ENCODE results near the gene RNF167. TPM values are rescaled to one million over a fixed set of nuclear protein-coding genes. Genes with fewer than 3 reads are reported as not detected.

The RNF167 gene
- total RNA-seq, 6 experiments from 2014 or later, result 52.1 to 73.5 (median 57.5) TPM

GRCh38 chr17:4948166-4948930 lies 8.3 kb downstream of the RNF167 start, which contains the start of gene PFN1:
Gene PFN1 (minus strand): TSS chr17:4948530. CDS start chr17:4948394, 136 bp downstream.
- intact Hi-C loops (cut with DNase I), result no loop called here
- peaks cover 0 to 35% (median 5%) of the 10 kb centered on the region in 4 donors for H3K4me1 ChIP-seq

GRCh38 chr17:4948931-4949320 lies 8.9 kb downstream of the RNF167 start:
- WGBS (ENCODE audit: insufficient coverage, low coverage, low lambda C conversion rate, missing lambda C conversion rate), result 0% methylated on average over 4 of the region's 40 CpGs
- DNase-seq (peak; percentile 89 to 94 (median 91)), ATAC-seq (peak; percentile 54 to 77 (median 67))
- H3K9me3 ChIP-seq, result no peaks in the 10 kb centered on the region
- peak overlapping the region; percentile 86 to 100 (median 91) for H3K4me3 ChIP-seq
- no peaks in the 10 kb centered on the region for H3K27me3 ChIP-seq
- no peak for TF ChIP-seq CTCF (IDR thresholded peaks at IDR 0.05)
- TF ChIP-seq POLR2A (IDR thresholded peaks at IDR 0.05), result peak; percentile 71
- intact Hi-C loops (cut with DNase I), result no loop called here
- peak overlapping the region; percentile 97 to 98 (median 97) for H3K27ac ChIP-seq
- peaks cover 0 to 22% (median 4%) of the 10 kb centered on the region in 4 donors for H3K36me3 ChIP-seq
- peaks cover 0 to 31% (median 5%) of the 10 kb centered on the region in 4 donors for H3K4me1 ChIP-seq

More at GRCh38 chr17:4948166-4948930, 8.3 kb downstream of the RNF167 start, which contains the start of gene PFN1:
- Histone ChIP-seq H3K36me3 (peaks cover 0 to 26% (median 6%) of the 10 kb centered on the region in 4 donors), H3K27ac (peak within 1 kb of the TSS; percentile 97 to 98 (median 97)), H3K4me3 (peak within 1 kb of the TSS; percentile 86 to 100 (median 91)), H3K27me3 (no peaks in the 10 kb centered on the region), H3K9me3 (no peaks in the 10 kb centered on the region)
- ATAC-seq (peak; percentile 57 to 74 (median 69)), DNase-seq (peak; percentile 91 to 95 (median 94))
- TF ChIP-seq CTCF (IDR thresholded peaks at IDR 0.05), result no peak
- TF ChIP-seq POLR2A (IDR thresholded peaks at IDR 0.05), result peak; percentile 97
- 0% methylated on average over 9 of the region's 59 CpGs for WGBS (ENCODE audit: insufficient coverage, low coverage, low lambda C conversion rate, missing lambda C conversion rate)

GRCh38 chr17:4949321-4950074 lies 9.4 kb downstream of the RNF167 start:
- Histone ChIP-seq H3K36me3 (peaks cover 0 to 20% (median 4%) of the 10 kb centered on the region in 4 donors), H3K27me3 (no peaks in the 10 kb centered on the region), H3K4me1 (peaks cover 0 to 29% (median 5%) of the 10 kb centered on the region in 4 donors), H3K27ac (peak overlapping the region; percentile 97 to 98 (median 97)), H3K9me3 (no peaks in the 10 kb centered on the region), H3K4me3 (peak overlapping the region; percentile 86 to 100 (median 91))
- intact Hi-C loops (cut with DNase I), result no loop called here
- DNase-seq (peak; percentile 87 to 94 (median 92)), ATAC-seq (peak; percentile 30 to 65 (median 58))
- 2% methylated on average over 9 of the region's 75 CpGs for WGBS (ENCODE audit: insufficient coverage, low coverage, low lambda C conversion rate, missing lambda C conversion rate)
- TF ChIP-seq POLR2A (IDR thresholded peaks at IDR 0.05) (no peak), CTCF (IDR thresholded peaks at IDR 0.05) (no peak)

GRCh38 chr17:4950075-4950745 lies 10.1 kb downstream of the RNF167 start:
- peak overlapping the region; percentile 86 to 100 (median 91) for H3K4me3 ChIP-seq
- H3K36me3 ChIP-seq, result peaks cover 0 to 16% (median 0%) of the 10 kb centered on the region in 4 donors
- intact Hi-C loops (cut with DNase I), result no loop called here
- TF ChIP-seq CTCF (IDR thresholded peaks at IDR 0.05) (no peak), POLR2A (IDR thresholded peaks at IDR 0.05) (peak; percentile 69)
- peak overlapping the region; percentile 97 to 98 (median 97) for H3K27ac ChIP-seq
- peaks cover 0 to 28% (median 5%) of the 10 kb centered on the region in 4 donors for H3K4me1 ChIP-seq
- DNase-seq, result peak; percentile 85 to 91 (median 86)
- WGBS (ENCODE audit: insufficient coverage, low coverage, low lambda C conversion rate, missing lambda C conversion rate), result 5% methylated on average over 12 of the region's 52 CpGs
- H3K27me3 ChIP-seq, result no peaks in the 10 kb centered on the region
- ATAC-seq, result peak; percentile 1 to 39 (median 19)
- H3K9me3 ChIP-seq, result no peaks in the 10 kb centered on the region
